Neural cell (in vitro differentiated cells): ENCODE measurements around the gene SNTA1.

Source experiments
- EP300 ChIP-seq: fragments of 450-650 bp; conservative IDR thresholded peaks from 2 replicates; pipeline ENCODE4 v1.6.1; 2014; ENCODE audit warnings: antibody characterized with exemption, mild to moderate bottlenecking, moderate library complexity; ENCODE audit not compliant: poor library complexity, severe bottlenecking
- EZH2 ChIP-seq: fragments of 200-600, 300-800 bp; shearing (Covaris generic), sonication (generic); IDR thresholded peaks from 2 replicates; pipeline ENCODE4 v1.6.1; 2014; ENCODE audit warnings: antibody characterized with exemption, low read length, borderline replicate concordance, mild to moderate bottlenecking; ENCODE audit not compliant: insufficient read depth, poor library complexity, severe bottlenecking
- MXI1 ChIP-seq: fragments of 450-650 bp; conservative IDR thresholded peaks from 2 replicates; pipeline ENCODE4 v1.6.1; 2014; ENCODE audit warnings: antibody characterized with exemption, mild to moderate bottlenecking; ENCODE audit not compliant: poor library complexity, severe bottlenecking
- POLR2AphosphoS5 ChIP-seq: IDR thresholded peaks from 2 replicates; pipeline ENCODE4 v1.6.1; 2012
- RAD21 ChIP-seq: fragments of 450-650 bp; conservative IDR thresholded peaks from 2 replicates; pipeline ENCODE4 v1.6.1; 2014; ENCODE audit warnings: antibody characterized with exemption, mild to moderate bottlenecking, moderate library complexity
- SMC3 ChIP-seq: fragments of 450-650 bp; conservative IDR thresholded peaks from 2 replicates; pipeline ENCODE4 v1.6.1; 2014; ENCODE audit warnings: antibody characterized with exemption, mild to moderate bottlenecking, moderate library complexity; ENCODE audit not compliant: poor library complexity
- TAF1 ChIP-seq: IDR thresholded peaks from 2 replicates; pipeline ENCODE4 v1.6.1; 2012; ENCODE audit warnings: low read depth
- TF ChIP-seq, protein P1 (sequence below): fragments of 450-650 bp; IDR thresholded peaks from 2 replicates; pipeline ENCODE4 v1.5.1; 2014; ENCODE audit warnings: antibody characterized with exemption, mild to moderate bottlenecking, moderate library complexity; ENCODE audit not compliant: poor library complexity, severe bottlenecking
- TF ChIP-seq, protein P2 (sequence below): IDR thresholded peaks from 2 replicates; pipeline ENCODE4 v1.6.1; 2012; ENCODE audit warnings: borderline replicate concordance

DNA sequence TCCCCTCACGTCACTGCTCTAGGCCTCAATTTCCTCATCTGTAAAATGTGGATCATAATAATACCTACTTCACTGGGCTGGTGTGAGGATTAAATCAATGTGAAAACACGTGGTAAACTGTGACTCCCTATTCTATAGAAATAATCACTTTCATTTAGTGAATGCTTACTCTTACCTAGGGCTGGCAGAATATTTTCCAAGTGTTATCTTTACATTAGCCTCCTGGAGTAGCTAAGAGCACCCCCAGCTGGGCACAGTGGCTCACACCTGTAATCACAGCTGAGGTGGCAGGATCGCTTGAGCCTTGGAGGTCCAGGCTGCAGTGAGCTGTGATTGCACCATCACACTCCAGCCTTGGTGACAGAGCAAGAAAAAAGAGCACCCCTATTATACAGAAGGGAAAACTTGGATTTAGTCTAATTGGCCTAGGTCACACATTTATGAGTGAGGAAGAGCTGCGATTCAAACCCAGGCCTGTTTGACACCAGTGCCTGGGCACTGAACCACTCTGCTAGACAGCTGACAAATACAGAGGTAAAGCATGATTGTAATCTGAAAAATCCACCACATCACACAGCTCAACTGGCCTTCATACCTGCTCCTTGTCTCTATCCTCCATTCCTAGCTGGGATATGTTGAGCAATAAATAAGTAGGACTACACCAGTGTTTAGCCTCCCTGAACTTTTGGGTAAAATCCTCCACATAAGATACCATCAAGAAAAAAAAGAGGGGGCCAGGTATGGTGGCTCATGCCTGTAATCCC is 1.4 kb upstream of the SNTA1 start:
- TF ChIP-seq MXI1 (no peak), EP300 (no peak), RAD21 (no peak), POLR2AphosphoS5 (peak; percentile 22), TAF1 (no peak), EZH2 (no peak), SMC3 (no peak)
- TF ChIP-seq, protein P1, sequence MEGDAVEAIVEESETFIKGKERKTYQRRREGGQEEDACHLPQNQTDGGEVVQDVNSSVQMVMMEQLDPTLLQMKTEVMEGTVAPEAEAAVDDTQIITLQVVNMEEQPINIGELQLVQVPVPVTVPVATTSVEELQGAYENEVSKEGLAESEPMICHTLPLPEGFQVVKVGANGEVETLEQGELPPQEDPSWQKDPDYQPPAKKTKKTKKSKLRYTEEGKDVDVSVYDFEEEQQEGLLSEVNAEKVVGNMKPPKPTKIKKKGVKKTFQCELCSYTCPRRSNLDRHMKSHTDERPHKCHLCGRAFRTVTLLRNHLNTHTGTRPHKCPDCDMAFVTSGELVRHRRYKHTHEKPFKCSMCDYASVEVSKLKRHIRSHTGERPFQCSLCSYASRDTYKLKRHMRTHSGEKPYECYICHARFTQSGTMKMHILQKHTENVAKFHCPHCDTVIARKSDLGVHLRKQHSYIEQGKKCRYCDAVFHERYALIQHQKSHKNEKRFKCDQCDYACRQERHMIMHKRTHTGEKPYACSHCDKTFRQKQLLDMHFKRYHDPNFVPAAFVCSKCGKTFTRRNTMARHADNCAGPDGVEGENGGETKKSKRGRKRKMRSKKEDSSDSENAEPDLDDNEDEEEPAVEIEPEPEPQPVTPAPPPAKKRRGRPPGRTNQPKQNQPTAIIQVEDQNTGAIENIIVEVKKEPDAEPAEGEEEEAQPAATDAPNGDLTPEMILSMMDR = peak; percentile 35
- TF ChIP-seq, protein P2, sequence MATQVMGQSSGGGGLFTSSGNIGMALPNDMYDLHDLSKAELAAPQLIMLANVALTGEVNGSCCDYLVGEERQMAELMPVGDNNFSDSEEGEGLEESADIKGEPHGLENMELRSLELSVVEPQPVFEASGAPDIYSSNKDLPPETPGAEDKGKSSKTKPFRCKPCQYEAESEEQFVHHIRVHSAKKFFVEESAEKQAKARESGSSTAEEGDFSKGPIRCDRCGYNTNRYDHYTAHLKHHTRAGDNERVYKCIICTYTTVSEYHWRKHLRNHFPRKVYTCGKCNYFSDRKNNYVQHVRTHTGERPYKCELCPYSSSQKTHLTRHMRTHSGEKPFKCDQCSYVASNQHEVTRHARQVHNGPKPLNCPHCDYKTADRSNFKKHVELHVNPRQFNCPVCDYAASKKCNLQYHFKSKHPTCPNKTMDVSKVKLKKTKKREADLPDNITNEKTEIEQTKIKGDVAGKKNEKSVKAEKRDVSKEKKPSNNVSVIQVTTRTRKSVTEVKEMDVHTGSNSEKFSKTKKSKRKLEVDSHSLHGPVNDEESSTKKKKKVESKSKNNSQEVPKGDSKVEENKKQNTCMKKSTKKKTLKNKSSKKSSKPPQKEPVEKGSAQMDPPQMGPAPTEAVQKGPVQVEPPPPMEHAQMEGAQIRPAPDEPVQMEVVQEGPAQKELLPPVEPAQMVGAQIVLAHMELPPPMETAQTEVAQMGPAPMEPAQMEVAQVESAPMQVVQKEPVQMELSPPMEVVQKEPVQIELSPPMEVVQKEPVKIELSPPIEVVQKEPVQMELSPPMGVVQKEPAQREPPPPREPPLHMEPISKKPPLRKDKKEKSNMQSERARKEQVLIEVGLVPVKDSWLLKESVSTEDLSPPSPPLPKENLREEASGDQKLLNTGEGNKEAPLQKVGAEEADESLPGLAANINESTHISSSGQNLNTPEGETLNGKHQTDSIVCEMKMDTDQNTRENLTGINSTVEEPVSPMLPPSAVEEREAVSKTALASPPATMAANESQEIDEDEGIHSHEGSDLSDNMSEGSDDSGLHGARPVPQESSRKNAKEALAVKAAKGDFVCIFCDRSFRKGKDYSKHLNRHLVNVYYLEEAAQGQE = no peak
